COLO668 (cell line): Measurements from ENCODE around the gene MARS1.
A peak's percentile ranks its signal among the peaks of the same experiment; 100 is the strongest.
"Not testable (repeated sequence)": the region's sequence is repeated elsewhere in the genome, so short reads cannot be mapped to it uniquely, and the experiment has no call there.

ENCODE experiments used
- DNase-seq: peaks from one replicate; lab custom pipeline; 2025; ENCODE audit not compliant: unreplicated experiment; lab: John Stamatoyannopoulos, UW

The MARS1 gene

GRCh38 chr12:57487597-57488401, at the start of gene MARS1:
Gene MARS1, plus strand, starts transcription at chr12:57488068. Its CDS starts 23 bp downstream, at chr12:57488091.
- DNase-seq: peak; percentile 89

- no peak for DNase-seq
These were observed 49.5 kb upstream of the MARS1 start for GRCh38 chr12:57438400-57438799.

- DNase-seq: no peak
These were observed 48.1 kb upstream of the MARS1 start for GRCh38 chr12:57439762-57440266.

GRCh38 chr12:57441393-57441792, 46.5 kb upstream of the MARS1 start:
- not testable (repeated sequence) for DNase-seq

GRCh38 chr12:57441846-57442427, 45.9 kb upstream of the MARS1 start:
- no peak for DNase-seq

- not testable (repeated sequence) for DNase-seq
These were observed 43.5 kb upstream of the MARS1 start for GRCh38 chr12:57444337-57444736.

- no peak for DNase-seq
These were observed 43.1 kb upstream of the MARS1 start for GRCh38 chr12:57444744-57445143.

GRCh38 chr12:57446292-57446960, 41.4 kb upstream of the MARS1 start:
- DNase-seq: no peak

- DNase-seq: no peak
These were observed 39.2 kb upstream of the MARS1 start for GRCh38 chr12:57448669-57449068.

- DNase-seq: no peak
These were observed 38.5 kb upstream of the MARS1 start for GRCh38 chr12:57449375-57449774.

GRCh38 chr12:57450057-57450456, 37.8 kb upstream of the MARS1 start:
- no peak for DNase-seq

GRCh38 chr12:57451233-57451778, 36.6 kb upstream of the MARS1 start:
- DNase-seq: no peak

- no peak for DNase-seq
These were observed 35.5 kb upstream of the MARS1 start for GRCh38 chr12:57452181-57452936.

- peak; percentile 61 for DNase-seq
These were observed 34.8 kb upstream of the MARS1 start for GRCh38 chr12:57452937-57453509.

- no peak for DNase-seq
These were observed 33.7 kb upstream of the MARS1 start for GRCh38 chr12:57454213-57454565.

GRCh38 chr12:57454566-57455373, 33.1 kb upstream of the MARS1 start, which contains the start of gene INHBE:
Gene INHBE, plus strand, starts transcription at chr12:57455307. Its CDS starts 230 bp downstream, at chr12:57455537.
- peak; percentile 68 for DNase-seq

GRCh38 chr12:57455374-57456144, 32.3 kb upstream of the MARS1 start:
- peak; percentile 64 for DNase-seq

GRCh38 chr12:57456145-57456700, 31.6 kb upstream of the MARS1 start:
- DNase-seq: peak; percentile 19
